D721Med (cell line): ENCODE results near the gene CACNG3.

Source experiments
- DNase-seq: peaks from one replicate; pipeline ENCODE4 v3.0.0; 2011; ENCODE audit warnings: low spot score; ENCODE audit not compliant: insufficient read length
- FAIRE-seq: peaks from 2 replicates; lab custom pipeline; 2011; peaks lifted over from hg19 to GRCh38; lab: Jason Lieb, UNC
- CTCF ChIP-seq: IDR thresholded peaks from 2 replicates; pipeline ENCODE4 v1.5.1; 2012; ENCODE audit warnings: mild to moderate bottlenecking, control low read depth; ENCODE audit not compliant: insufficient read depth; ENCODE audit errors: missing control alignments

Gene CACNG3

DNA sequence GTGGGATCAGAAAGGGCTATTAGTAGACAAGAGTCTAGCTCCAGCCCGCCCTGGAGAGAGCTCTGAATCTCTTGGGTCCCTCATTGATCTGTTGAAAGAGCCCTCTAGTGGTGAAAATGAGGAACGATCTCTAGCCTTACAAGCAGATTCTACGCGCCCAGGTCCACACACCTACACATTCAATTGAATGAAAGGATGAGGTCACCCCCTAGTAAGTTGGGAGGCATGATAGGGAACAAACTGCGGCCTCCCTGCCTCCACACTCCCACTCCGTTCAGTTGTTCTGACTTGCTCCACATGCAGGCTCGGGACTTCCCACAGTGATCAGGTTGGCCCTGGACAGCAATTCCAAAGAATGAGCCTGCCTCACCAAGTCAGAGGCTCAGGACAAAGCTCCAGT is 2.9 kb upstream of the CACNG3 start:
- peak; percentile 34 for DNase-seq
- TF ChIP-seq CTCF, result peak; percentile 75
- FAIRE-seq, result no peak

- DNase-seq, result no peak
- TF ChIP-seq CTCF, result no peak
- FAIRE-seq, result no peak
These were observed 1.8 kb downstream of the CACNG3 start for GRCh38 chr16:24257958-24258357.

- FAIRE-seq (no peak), DNase-seq (no peak)
- TF ChIP-seq CTCF, result no peak
These were observed 2.7 kb downstream of the CACNG3 start for GRCh38 chr16:24258791-24259190.

DNA sequence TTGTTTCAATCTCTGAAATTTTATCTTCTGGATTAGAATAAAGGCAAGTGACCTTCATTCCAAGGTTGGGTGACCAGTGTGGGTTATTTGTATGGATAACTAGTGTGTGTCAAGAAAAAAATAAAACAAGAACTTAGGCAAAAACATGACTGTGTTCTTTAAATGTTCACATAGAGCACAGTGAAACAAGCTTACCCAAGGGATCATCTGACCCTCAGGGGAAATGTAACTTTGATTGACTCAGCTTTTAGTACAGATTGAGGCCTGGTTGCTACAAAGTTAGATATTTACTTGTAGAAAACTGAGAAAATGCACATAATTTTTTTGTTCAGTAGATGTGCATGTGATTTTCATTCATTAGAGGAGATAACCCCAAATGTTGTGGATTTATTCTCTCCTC is 6.7 kb downstream of the CACNG3 start:
- FAIRE-seq, result no peak
- no peak for TF ChIP-seq CTCF
- DNase-seq, result no peak

DNA sequence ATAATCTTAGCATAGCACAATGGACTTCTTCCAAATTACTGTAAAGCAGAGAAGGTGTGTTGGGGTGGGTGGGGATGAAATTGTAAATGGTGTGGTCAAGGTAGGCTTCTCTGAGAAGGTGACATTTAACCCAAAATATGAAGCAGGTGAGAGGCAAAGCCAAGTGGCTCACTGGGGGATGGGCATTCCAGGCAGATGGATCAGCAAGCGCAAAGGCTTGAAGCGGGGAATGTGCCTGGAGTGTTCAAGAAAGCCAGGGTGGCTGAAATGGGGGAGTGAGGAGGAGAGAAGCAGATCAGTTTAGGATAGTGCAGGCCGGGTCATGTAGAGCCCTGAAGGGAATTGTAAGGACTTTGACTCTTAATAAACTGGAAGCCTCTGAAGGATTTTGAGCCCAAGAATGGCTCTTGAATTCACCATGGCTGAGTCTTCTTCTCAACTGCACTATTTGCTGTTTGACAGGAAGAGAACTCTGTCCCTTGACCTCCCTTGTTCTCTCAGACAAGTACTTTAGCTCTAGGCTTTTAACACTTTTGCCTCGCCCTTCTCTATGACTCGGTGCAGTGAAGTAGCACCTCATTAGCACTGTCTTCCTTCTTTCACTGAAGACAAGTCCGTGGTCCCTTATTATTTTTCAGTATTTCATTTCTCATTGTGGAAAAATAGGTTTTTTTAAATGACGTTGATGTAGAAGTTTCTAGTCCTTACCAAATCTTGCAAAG is 14.7 kb downstream of the CACNG3 start:
- no peak for FAIRE-seq

DNA sequence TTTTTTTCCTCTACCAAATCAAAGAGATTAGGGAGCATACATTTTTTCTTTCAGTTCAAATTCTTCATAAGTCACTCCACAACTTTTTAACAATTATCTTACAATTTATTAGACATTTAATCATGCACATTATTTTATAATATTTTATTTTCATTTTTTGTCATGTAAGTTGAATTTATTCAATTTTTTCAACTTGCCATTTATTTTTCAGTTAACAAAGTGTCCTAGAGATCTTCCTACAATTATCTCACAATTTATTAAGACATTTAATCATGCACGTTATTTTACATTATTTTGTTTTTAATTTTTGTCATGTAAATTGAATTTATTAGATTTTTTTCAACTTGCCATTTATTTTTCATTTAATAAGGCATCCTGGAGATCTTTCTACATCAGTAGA is 16.2 kb downstream of the CACNG3 start:
- FAIRE-seq, result no peak
- TF ChIP-seq CTCF, result no peak

More for the DNA sequence above, 14.7 kb downstream of the CACNG3 start:
- no peak for DNase-seq
- TF ChIP-seq CTCF, result no peak

GRCh38 chr16:24273508-24274182 is 17.5 kb downstream of the CACNG3 start:
- TF ChIP-seq CTCF, result no peak
- FAIRE-seq (no peak), DNase-seq (no peak)

More for the DNA sequence above, 16.2 kb downstream of the CACNG3 start:
- DNase-seq, result no peak
